Measurements from ENCODE around the gene VIL1. TPM values are rescaled to one million over a fixed set of nuclear protein-coding genes. Genes with fewer than 3 reads are reported as not detected.
A peak's percentile ranks its signal among the peaks of the same experiment; 100 is the strongest.

Gene VIL1
- total and polyA plus RNA-seq, 2 of the 4 experiments (the other 2 are of a cell fraction): not detected

DNA sequence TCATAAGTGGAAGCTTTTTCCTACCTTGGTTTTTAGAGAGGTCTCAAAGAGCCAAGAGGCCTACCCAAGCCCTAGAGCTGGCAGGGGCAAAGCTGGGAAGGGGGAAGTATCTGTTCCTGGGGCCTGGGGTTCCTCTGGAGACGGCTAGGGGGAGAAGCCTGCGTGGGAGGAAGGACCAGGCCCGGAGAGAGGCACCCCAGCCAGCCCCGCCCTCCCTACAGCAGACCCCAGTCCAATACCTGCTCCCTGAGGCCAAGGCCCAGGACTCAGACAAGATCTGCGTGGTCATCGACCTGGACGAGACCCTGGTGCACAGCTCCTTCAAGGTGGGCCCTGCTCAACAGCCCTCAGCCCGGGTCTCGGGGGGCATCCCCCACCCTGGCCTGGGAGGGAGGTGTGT, 17.0 kb upstream of the VIL1 start:
- H4K91ac ChIP-seq (ENCODE audit: insufficient read depth, low read depth, low read length): no peak overlapping the region
- H3K4ac ChIP-seq (ENCODE audit: low read depth, low read length): no peak overlapping the region
- H3K9me1 ChIP-seq (ENCODE audit: insufficient read depth, low read length): peaks cover under 1% of the 10 kb centered on the region; the same call in 1 of the 2 replicates
- no peak overlapping the region for H3K56ac ChIP-seq (ENCODE audit: extremely low read depth, insufficient read depth, low read length)
- no peak overlapping the region for H2BK120ac ChIP-seq (ENCODE audit: low read depth, low read length)
- no peak overlapping the region for H3K18ac ChIP-seq (ENCODE audit: low read depth, low read length)
- H4K20me1 ChIP-seq (ENCODE audit: insufficient read depth, low read length): peaks cover 13% of the 10 kb centered on the region; the same call in 1 of the 2 replicates
- BruUV-seq (replicated peaks): no TSS peak
- CTCF ChIA-PET: no interaction called here
- no peak overlapping the region for H2AK5ac ChIP-seq (ENCODE audit: low read depth, low read length)
- no peak overlapping the region for H3K14ac ChIP-seq (replicated peaks; ENCODE audit: low read depth, low read length)
- no peak overlapping the region for H4K8ac ChIP-seq (ENCODE audit: low read depth in 2 of 2, low read length in 2 of 2)
- no peak overlapping the region; the same call in 1 of the 2 replicates for H3K9ac ChIP-seq (ENCODE audit: low read depth, low read length)
- H3K36me3 ChIP-seq (ENCODE audit: control insufficient read depth, insufficient read depth, low read length): peaks cover 26% of the 10 kb centered on the region
- dilution Hi-C loops (cut with HindIII; ENCODE audit: low sequenced_read_pairs, unreplicated experiment) (no loop called here), intact Hi-C loops (cut with micrococcal nuclease) (no loop called here), in situ Hi-C loops (cut with MboI; ENCODE audit: low sequenced_read_pairs) (loop anchor here (10.0 kb wide), 1 partner anchor 253 kb away; the partner anchor contains the start of genes BCS1L and ZNF142)
- DNase-seq (no peak), ATAC-seq (ENCODE audit: low read depth) (no peak)
- no peak overlapping the region for H2BK20ac ChIP-seq (ENCODE audit: low read depth, low read length)
- H2BK15ac ChIP-seq (ENCODE audit: low read depth, low read length): no peak overlapping the region
- peaks cover 30% of the 10 kb centered on the region for H3K4me1 ChIP-seq (ENCODE audit: control insufficient read depth, insufficient read depth, low read length)
- no peak overlapping the region for H3K27ac ChIP-seq (ENCODE audit: insufficient read depth, low read length)
- POLR2A ChIA-PET (ENCODE audit: unreplicated experiment): no interaction called here
- no peaks in the 10 kb centered on the region for H3K27me3 ChIP-seq (ENCODE audit: control insufficient read depth, insufficient read depth, low read length)
- H2BK5ac ChIP-seq (ENCODE audit: low read depth, low read length, poor library complexity, severe bottlenecking): no peak overlapping the region
- H4K5ac ChIP-seq (ENCODE audit: low read depth, low read length): no peak overlapping the region
- no peak overlapping the region; the same call in 1 of the 2 replicates for H3K4me2 ChIP-seq (ENCODE audit: low read depth, low read length)
- no peak overlapping the region for H2AK9ac ChIP-seq (replicated peaks; ENCODE audit: low read depth, low read length, poor library complexity)
- H3K9me3 ChIP-seq (ENCODE audit: control insufficient read depth, insufficient read depth, low read length): no peaks in the 10 kb centered on the region
- 0 out of 2 replicates have a peak overlapping the region, but pooled peaks have one; percentile 38 for H3K23ac ChIP-seq (ENCODE audit: low read depth, low read length)
- no peak overlapping the region for H2AFZ ChIP-seq (replicated peaks; ENCODE audit: low read length, poor library complexity)
- TF ChIP-seq SMC3 (IDR thresholded peaks at IDR 0.05; ENCODE audit: low read depth, low read length): no peak
- TF ChIP-seq MAZ (IDR thresholded peaks at IDR 0.05; ENCODE audit: borderline replicate concordance, low read depth, low read length): no peak
- TF ChIP-seq RAD21 (IDR thresholded peaks at IDR 0.05; ENCODE audit: low read length): no peak
- TF ChIP-seq MAFK (IDR thresholded peaks at IDR 0.05; ENCODE audit: low read depth, low read length): no peak
- TF ChIP-seq MXI1 (IDR thresholded peaks at IDR 0.05; ENCODE audit: borderline replicate concordance, low read depth, low read length): no peak
- TF ChIP-seq, protein P1, sequence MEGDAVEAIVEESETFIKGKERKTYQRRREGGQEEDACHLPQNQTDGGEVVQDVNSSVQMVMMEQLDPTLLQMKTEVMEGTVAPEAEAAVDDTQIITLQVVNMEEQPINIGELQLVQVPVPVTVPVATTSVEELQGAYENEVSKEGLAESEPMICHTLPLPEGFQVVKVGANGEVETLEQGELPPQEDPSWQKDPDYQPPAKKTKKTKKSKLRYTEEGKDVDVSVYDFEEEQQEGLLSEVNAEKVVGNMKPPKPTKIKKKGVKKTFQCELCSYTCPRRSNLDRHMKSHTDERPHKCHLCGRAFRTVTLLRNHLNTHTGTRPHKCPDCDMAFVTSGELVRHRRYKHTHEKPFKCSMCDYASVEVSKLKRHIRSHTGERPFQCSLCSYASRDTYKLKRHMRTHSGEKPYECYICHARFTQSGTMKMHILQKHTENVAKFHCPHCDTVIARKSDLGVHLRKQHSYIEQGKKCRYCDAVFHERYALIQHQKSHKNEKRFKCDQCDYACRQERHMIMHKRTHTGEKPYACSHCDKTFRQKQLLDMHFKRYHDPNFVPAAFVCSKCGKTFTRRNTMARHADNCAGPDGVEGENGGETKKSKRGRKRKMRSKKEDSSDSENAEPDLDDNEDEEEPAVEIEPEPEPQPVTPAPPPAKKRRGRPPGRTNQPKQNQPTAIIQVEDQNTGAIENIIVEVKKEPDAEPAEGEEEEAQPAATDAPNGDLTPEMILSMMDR (conservative IDR thresholded peaks at IDR 0.05; ENCODE audit: low read depth, low read length): no peak
- TF ChIP-seq, protein P2, sequence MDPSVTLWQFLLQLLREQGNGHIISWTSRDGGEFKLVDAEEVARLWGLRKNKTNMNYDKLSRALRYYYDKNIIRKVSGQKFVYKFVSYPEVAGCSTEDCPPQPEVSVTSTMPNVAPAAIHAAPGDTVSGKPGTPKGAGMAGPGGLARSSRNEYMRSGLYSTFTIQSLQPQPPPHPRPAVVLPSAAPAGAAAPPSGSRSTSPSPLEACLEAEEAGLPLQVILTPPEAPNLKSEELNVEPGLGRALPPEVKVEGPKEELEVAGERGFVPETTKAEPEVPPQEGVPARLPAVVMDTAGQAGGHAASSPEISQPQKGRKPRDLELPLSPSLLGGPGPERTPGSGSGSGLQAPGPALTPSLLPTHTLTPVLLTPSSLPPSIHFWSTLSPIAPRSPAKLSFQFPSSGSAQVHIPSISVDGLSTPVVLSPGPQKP (IDR thresholded peaks at IDR 0.05; ENCODE audit: borderline replicate concordance, low read depth, low read length): no peak
- no peak for TF ChIP-seq RCOR1 (IDR thresholded peaks at IDR 0.05; ENCODE audit: insufficient replicate concordance, low read length)
- no peak for TF ChIP-seq CEBPB (IDR thresholded peaks at IDR 0.05; ENCODE audit: low read depth, low read length)
- no peak for TF ChIP-seq POLR2A (IDR thresholded peaks at IDR 0.05; ENCODE audit: low read depth, low read length)
- no peak overlapping the region for H3K4me3 ChIP-seq (ENCODE audit: insufficient read depth, low read depth, low read length)
- WGBS, 2 experiments (ENCODE audit: extremely low coverage in 2 of 2, insufficient read length in 1 of 2): no CpG with 5 or more reads among the region's 9 CpGs
- H3K79me1 ChIP-seq (ENCODE audit: low read depth in 1 of 2, low read length in 2 of 2): peaks cover 6 to 41% of the 10 kb centered on the region in 2 experiments; a peak in 3 of 4 replicates
